Cardiac muscle cell (in vitro differentiated cells and primary cell): ENCODE results near the gene S100A2. TPM values are rescaled to one million over a fixed set of nuclear protein-coding genes. Genes with fewer than 3 reads are reported as not detected.

ENCODE experiments used
- DNase-seq, 2 donors: peaks; one replicate each; pipeline versions ENCODE4 v3.0.0 to v3.0.0-alpha.2; 2010 to 2017; ENCODE audit warnings: low read depth in 1 of 2, low spot score in 1 of 2
- H3K27ac ChIP-seq: fragments of 200-600 bp; sonication (generic); 2 replicates; pipeline ENCODE4 v1.5.1; 2016
- H3K27me3 ChIP-seq: fragments of 200-600 bp; sonication (generic); 2 replicates; pipeline ENCODE4 v1.6.0; 2016; ENCODE audit warnings: control low read depth
- H3K36me3 ChIP-seq: fragments of 200-600 bp; sonication (generic); 2 replicates; pipeline ENCODE4 v1.5.1; 2016; ENCODE audit warnings: control low read depth
- H3K4me1 ChIP-seq: fragments of 200-600 bp; sonication (generic); 2 replicates; pipeline ENCODE4 v1.8.1; 2017; ENCODE audit warnings: low read depth, mild to moderate bottlenecking, mixed run types
- H3K4me3 ChIP-seq: fragments of 200-600 bp; sonication (generic); 2 replicates; pipeline ENCODE4 v1.5.1; 2016; ENCODE audit warnings: mild to moderate bottlenecking
- H3K9me3 ChIP-seq: fragments of 200-600 bp; sonication (generic); 2 replicates; pipeline ENCODE4 v1.5.1; 2017; ENCODE audit warnings: low read depth, mild to moderate bottlenecking, control low read depth
- polyA plus RNA-seq: library from polyadenylated mRNA; unstranded; fragments of >200 nt; fragmentation: Nextera tagmentation; extraction: Ambion mirVana; gene quantifications from 2 replicates; pipeline ENCODE4 v1.2.1, GENCODE V29; 2016
- total RNA-seq: library from RNA; depleted of rRNA; stranded (reverse); fragments of >200 nt; gene quantifications from 2 replicates; pipeline ENCODE4 v1.2.3, GENCODE V29; 2016
- TF ChIP-seq, protein P1 (sequence below): IDR thresholded peaks from 2 replicates; pipeline ENCODE4 v1.5.1; 2012; ENCODE audit warnings: low read depth, mild to moderate bottlenecking, low read length

The S100A2 gene
- total and polyA plus RNA-seq, 2 experiments from 2014 or later, result 2.3 TPM; not detected in 1

DNA sequence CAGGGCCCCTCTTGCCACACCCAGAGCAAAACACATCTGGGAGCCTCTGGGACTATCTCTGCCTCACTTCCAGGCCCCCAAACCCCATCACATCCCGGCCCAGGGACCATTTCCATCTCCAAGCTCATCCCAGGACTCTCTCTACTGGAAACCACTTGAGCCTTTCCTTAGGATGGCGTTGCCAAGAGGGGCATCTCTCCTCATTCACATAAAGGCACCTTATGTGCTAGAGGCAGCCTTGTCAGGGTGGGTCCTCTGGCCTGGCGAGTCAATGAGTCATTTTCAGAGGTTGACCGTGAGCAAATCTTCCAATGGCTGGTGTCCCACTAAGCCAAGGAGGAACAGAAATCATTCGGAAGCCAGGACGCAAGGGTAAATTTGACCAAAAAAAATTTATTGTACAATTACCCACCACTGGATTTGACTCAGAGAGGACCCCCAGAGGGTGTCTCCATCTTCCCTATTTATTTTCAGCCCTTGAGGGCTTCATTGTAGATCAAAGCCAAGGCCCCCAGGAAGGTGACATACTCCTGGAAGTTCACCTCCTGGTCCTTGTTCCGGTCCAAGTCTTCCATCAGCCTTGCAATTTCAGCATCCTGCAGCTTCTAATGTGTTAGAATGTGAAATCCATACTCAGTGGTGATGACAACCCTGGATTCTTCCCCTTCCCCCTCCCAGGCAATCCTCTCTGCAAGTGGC, 31.3 kb downstream of the S100A2 start:
- no peak overlapping the region for H3K27ac ChIP-seq

DNA sequence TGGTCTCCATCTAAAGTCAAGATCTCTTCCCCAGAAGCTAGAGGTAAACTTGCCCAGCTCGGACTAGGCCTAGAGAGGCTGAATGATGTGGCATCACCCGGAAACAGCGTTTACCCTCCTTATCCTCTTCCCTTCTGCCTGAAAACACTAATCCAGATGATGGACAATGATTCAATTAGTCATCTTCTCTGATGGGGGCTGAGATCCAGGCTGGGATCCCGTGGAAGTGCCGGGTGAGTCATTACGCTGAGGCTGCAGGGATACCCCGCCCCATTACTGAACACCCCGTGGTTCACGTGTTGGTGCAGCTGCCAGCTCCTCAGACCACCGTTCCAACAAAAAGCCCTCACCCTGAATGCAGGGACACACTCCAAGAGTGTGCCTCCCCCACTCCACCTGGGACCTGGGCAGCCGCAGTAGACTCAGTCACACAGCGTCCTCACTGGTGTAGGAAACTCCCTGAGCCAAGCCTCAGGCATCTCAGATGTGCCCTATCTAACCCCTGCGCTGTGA, 31.9 kb downstream of the S100A2 start:
- Histone ChIP-seq H3K36me3 (no peaks in the 10 kb centered on the region), H3K27ac (no peak overlapping the region), H3K9me3 (no peaks in the 10 kb centered on the region), H3K27me3 (no peaks in the 10 kb centered on the region), H3K4me3 (no peak overlapping the region), H3K4me1 (peaks cover 11% of the 10 kb centered on the region)
- DNase-seq, result peak in 1 of 2 donors; percentile 80
- TF ChIP-seq, protein P1, sequence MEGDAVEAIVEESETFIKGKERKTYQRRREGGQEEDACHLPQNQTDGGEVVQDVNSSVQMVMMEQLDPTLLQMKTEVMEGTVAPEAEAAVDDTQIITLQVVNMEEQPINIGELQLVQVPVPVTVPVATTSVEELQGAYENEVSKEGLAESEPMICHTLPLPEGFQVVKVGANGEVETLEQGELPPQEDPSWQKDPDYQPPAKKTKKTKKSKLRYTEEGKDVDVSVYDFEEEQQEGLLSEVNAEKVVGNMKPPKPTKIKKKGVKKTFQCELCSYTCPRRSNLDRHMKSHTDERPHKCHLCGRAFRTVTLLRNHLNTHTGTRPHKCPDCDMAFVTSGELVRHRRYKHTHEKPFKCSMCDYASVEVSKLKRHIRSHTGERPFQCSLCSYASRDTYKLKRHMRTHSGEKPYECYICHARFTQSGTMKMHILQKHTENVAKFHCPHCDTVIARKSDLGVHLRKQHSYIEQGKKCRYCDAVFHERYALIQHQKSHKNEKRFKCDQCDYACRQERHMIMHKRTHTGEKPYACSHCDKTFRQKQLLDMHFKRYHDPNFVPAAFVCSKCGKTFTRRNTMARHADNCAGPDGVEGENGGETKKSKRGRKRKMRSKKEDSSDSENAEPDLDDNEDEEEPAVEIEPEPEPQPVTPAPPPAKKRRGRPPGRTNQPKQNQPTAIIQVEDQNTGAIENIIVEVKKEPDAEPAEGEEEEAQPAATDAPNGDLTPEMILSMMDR, result no peak

More for the DNA sequence above, 31.3 kb downstream of the S100A2 start:
- H3K9me3 ChIP-seq, result no peaks in the 10 kb centered on the region
- TF ChIP-seq, protein P1, result no peak
- DNase-seq, result no peak
- H3K4me3 ChIP-seq, result no peak overlapping the region
- no peaks in the 10 kb centered on the region for H3K27me3 ChIP-seq
- H3K36me3 ChIP-seq, result no peaks in the 10 kb centered on the region
- H3K4me1 ChIP-seq, result peaks cover 11% of the 10 kb centered on the region

DNA sequence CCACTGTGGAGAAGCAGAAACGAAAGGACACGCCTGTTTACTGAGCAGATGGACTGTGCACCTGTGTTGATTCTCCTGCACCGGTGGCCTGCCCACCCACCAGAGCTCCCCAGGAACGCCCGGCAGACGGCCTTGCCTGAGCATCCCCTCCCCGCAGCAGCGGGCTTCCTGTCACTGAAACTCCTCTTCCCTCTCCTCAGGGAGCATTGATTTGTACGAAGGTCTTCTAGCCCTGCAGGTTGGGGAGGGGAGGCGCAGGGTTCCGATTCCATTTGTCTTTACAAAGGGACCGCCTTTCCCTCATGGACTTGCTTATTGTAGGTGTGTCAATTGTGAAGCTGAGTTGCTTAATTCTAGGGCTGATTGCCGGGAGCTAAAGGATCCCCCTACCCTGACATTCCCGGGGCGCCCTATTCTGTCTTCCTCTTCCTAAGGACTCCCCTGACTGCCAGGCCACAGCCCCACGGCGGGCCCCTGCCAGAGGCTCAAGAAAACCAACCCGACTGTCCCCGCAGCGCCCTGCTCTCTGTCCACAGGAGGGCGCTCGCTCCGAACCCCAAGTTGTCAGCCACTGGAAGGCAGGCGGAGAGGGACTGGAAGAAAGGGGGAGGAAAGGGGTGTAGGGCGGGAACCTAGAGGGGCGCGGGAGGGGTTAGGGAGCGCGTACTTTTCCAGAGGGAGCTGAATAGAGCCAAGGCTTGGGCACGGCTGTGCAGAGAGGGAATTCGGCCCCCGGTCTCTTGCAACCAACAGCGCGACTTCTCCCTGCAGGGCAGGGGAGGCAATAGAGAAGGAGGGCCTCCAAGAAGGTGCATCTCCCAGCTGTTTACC, 32.7 kb downstream of the S100A2 start:
- H3K27ac ChIP-seq, result no peak overlapping the region
- H3K27me3 ChIP-seq, result no peaks in the 10 kb centered on the region
- peaks cover 7% of the 10 kb centered on the region for H3K4me1 ChIP-seq
- H3K36me3 ChIP-seq, result no peaks in the 10 kb centered on the region
- DNase-seq, result peak; percentile 86 to 88
- TF ChIP-seq, protein P1, result peak; percentile 92
- no peak overlapping the region for H3K4me3 ChIP-seq
- no peaks in the 10 kb centered on the region for H3K9me3 ChIP-seq

DNA sequence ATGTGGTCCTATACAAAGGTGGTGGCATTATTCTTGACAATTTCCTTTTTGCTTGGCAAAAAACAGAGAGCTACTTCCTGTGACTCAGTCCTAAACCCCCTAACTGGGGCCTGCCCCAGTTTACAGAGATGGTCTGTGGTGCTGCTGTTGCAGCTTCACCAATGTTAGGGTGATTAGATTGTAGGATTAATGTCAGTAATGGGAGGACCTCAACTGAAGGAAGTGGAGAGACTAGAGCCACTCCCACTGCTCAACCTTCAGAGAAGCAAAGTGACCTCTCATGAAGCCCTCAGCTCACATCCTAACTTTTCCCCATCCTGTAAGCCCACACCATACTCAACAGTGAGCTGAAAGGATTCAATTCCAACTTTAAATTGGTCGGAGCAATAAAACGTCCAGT, 33.5 kb downstream of the S100A2 start:
- Histone ChIP-seq H3K27me3 (no peaks in the 10 kb centered on the region), H3K9me3 (no peaks in the 10 kb centered on the region), H3K4me1 (peaks cover 7% of the 10 kb centered on the region), H3K36me3 (no peaks in the 10 kb centered on the region), H3K4me3 (no peak overlapping the region), H3K27ac (no peak overlapping the region)
- DNase-seq, result no peak
- TF ChIP-seq, protein P1, result no peak

DNA sequence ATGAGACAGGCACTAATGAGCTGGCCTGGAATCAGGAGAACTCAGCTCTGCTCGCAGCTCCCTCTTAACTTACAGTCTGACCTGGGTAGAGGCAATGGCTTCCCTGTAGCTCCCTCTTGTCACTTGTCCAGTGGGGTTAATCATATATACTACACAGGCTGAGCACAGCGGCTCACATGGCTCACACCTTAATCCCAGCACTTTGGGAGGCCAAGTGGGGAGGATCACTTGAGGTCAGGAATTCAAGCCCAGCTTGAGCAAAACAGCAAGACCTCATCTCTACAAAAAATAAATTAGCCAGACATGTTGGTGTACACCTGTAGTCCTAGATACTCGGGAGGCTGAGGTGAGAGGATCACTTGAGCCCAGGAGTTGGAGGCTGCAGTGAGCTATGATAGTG, 34.0 kb downstream of the S100A2 start:
- Histone ChIP-seq H3K9me3 (no peaks in the 10 kb centered on the region), H3K27me3 (no peaks in the 10 kb centered on the region), H3K27ac (no peak overlapping the region), H3K4me3 (no peak overlapping the region), H3K36me3 (no peaks in the 10 kb centered on the region), H3K4me1 (peaks cover 7% of the 10 kb centered on the region)
- TF ChIP-seq, protein P1, result no peak
- no peak for DNase-seq
